Measurements from ENCODE around the gene DPEP3. TPM values are rescaled to one million over a fixed set of nuclear protein-coding genes. Genes with fewer than 3 reads are reported as not detected.
"Not testable (repeated sequence)": the region's sequence is repeated elsewhere in the genome, so short reads cannot be mapped to it uniquely, and the experiment has no call there.

The DPEP3 gene
- total RNA-seq, 8 experiments from 2014 or later: 0.66 TPM; not detected in 7

- H3K4me1 ChIP-seq (replicated peaks in 1 of 2): no peaks in the 10 kb centered on the region
- H3K27ac ChIP-seq: no peak overlapping the region
- ATAC-seq (replicated peaks in 6 of 8): no peak
- in situ Hi-C loops (cut with MboI; ENCODE audit: low pct_unique_long_range_greater_than_20kb in 2 of 9, low sequenced_read_pairs in 9 of 9, unreplicated experiment in 9 of 9): no loop called here
- no peak overlapping the region for H3K4me3 ChIP-seq
- WGBS, 10 experiments: 40 to 90% (median 82%) methylated on average over 1 to 9 of the region's 9 CpGs; no CpG with 5 or more reads in 1 of the 10 experiments
Observed at GRCh38 chr16:68005211-68005610, 24.9 kb upstream of the DPEP3 start.

DNA sequence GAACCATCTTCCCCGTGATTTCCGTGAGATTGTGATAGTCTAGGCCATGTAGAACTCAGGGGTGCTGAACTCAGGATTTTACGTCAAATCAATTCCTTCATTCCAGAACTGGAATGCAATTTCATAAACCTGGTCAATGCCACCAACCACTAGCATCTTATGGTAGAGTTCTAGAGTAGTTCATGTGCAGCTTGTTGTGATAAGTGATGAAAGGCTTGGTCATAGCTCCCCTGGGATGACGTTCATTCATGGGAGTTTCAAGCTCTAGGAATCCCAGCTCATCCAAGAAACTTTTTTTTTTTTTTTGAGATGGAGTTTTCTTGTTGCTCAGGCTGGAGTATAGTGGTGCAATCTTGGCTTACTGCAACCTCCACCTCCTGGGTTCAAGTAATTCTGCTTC is 22.7 kb upstream of the DPEP3 start:
- H3K4me3 ChIP-seq: no peak overlapping the region
- WGBS, 10 experiments: 0 to 100% (median 89%) methylated on average over 1 to 4 of the region's 4 CpGs; no CpG with 5 or more reads in 3 of the 10 experiments
- in situ Hi-C loops (cut with MboI; ENCODE audit: low pct_unique_long_range_greater_than_20kb in 2 of 9, low sequenced_read_pairs in 9 of 9, unreplicated experiment in 9 of 9): no loop called here
- no peak for ATAC-seq (replicated peaks in 6 of 8)
- no peaks in the 10 kb centered on the region for H3K4me1 ChIP-seq (replicated peaks in 1 of 2)
- no peak overlapping the region for H3K27ac ChIP-seq

GRCh38 chr16:68000450-68000849 is 20.2 kb upstream of the DPEP3 start:
- in situ Hi-C loops (cut with MboI; ENCODE audit: low pct_unique_long_range_greater_than_20kb in 2 of 9, low sequenced_read_pairs in 9 of 9, unreplicated experiment in 9 of 9): no loop called here
- no peak overlapping the region for H3K4me3 ChIP-seq
- no peak overlapping the region for H3K27ac ChIP-seq
- 0 to 80% (median 50%) methylated on average over 1 to 2 of the region's 3 CpGs; no CpG with 5 or more reads in 1 of the 10 experiments for WGBS, 10 experiments
- no peak for ATAC-seq (replicated peaks in 6 of 8)
- H3K4me1 ChIP-seq (replicated peaks in 1 of 2): no peaks in the 10 kb centered on the region

- in situ Hi-C loops (cut with MboI; ENCODE audit: low pct_unique_long_range_greater_than_20kb in 2 of 9, low sequenced_read_pairs in 9 of 9, unreplicated experiment in 9 of 9): loop anchor here in 1 of 9 experiments (10.0 kb wide), 1 partner anchor 225 kb away; no protein-coding TSS in a partner anchor
- no peaks in the 10 kb centered on the region for H3K4me1 ChIP-seq (replicated peaks in 1 of 2)
- H3K27ac ChIP-seq: no peak overlapping the region
- no peak for ATAC-seq (replicated peaks in 6 of 8)
- H3K4me3 ChIP-seq: no peak overlapping the region
- WGBS, 10 experiments: 62 to 100% (median 80%) methylated on average over 1 to 2 of the region's 2 CpGs; no CpG with 5 or more reads in 5 of the 10 experiments
Observed at GRCh38 chr16:67999985-68000384, 19.7 kb upstream of the DPEP3 start.

- in situ Hi-C loops (cut with MboI; ENCODE audit: low pct_unique_long_range_greater_than_20kb in 2 of 9, low sequenced_read_pairs in 9 of 9, unreplicated experiment in 9 of 9): loop anchor here in 1 of 9 experiments (10.0 kb wide), 1 partner anchor 226 kb away; no protein-coding TSS in a partner anchor
- WGBS, 10 experiments: 31 to 100% (median 80%) methylated on average over 1 to 13 of the region's 18 CpGs; no CpG with 5 or more reads in 2 of the 10 experiments
Observed at GRCh38 chr16:67998779-67999688, 18.7 kb upstream of the DPEP3 start, which contains the start of gene DPEP2. TSS of gene DPEP2 (minus strand) at chr16:67999484. CDS start at chr16:67993212, 6,272 bp downstream.

DNA sequence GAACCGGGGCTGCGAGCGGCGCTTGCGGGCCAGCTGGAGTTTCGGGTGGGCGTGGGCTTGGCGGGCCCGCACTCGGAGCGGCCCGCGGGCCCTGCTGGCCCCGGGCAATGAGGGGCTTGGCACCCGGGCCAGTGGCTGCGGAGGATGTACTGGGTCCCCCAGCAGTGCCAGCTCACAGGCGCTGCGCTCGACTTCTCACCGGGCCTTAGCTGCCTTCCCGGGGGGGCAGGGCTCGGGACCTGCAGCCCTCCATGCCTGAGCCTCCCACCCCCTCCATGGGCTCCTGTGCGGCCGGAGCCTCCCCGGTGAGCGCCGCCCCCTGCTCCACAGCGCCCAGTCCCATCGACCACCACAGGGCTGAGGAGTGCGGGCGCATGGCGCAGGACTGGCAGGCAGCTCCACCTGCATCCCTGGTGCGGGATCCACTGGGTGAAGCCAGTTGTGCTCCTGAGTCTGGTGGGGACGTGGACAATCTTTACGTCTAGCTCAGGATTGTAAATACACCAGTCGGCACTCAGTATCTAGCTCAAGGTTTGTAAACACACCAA is 18.0 kb upstream of the DPEP3 start:
- 88% methylated on average over 3 of the region's 36 CpGs; no CpG with 5 or more reads in 9 of the 10 experiments for WGBS, 10 experiments
- not testable (repeated sequence) for ATAC-seq (replicated peaks in 6 of 8)

More at GRCh38 chr16:67998779-67999688, 18.7 kb upstream of the DPEP3 start, which contains the start of gene DPEP2:
- ATAC-seq (replicated peaks in 6 of 8); H3K4me1 ChIP-seq (replicated peaks in 1 of 2); H3K27ac ChIP-seq; H3K4me3 ChIP-seq: not testable (repeated sequence)

GRCh38 chr16:67996666-67997065 is 16.4 kb upstream of the DPEP3 start:
- no peak for ATAC-seq (replicated peaks in 6 of 8)
- H3K27ac ChIP-seq: no peak overlapping the region
- H3K4me1 ChIP-seq (replicated peaks in 1 of 2): no peaks in the 10 kb centered on the region
- no peak overlapping the region for H3K4me3 ChIP-seq
- 65 to 100% (median 87%) methylated on average over 1 to 5 of the region's 5 CpGs; no CpG with 5 or more reads in 3 of the 10 experiments for WGBS, 10 experiments
- in situ Hi-C loops (cut with MboI; ENCODE audit: low pct_unique_long_range_greater_than_20kb in 2 of 9, low sequenced_read_pairs in 9 of 9, unreplicated experiment in 9 of 9): loop anchor here in 1 of 9 experiments (10.0 kb wide), 1 partner anchor 228 kb away; no protein-coding TSS in a partner anchor

More for the DNA sequence above, 18.0 kb upstream of the DPEP3 start:
- in situ Hi-C loops (cut with MboI; ENCODE audit: low pct_unique_long_range_greater_than_20kb in 2 of 9, low sequenced_read_pairs in 9 of 9, unreplicated experiment in 9 of 9): loop anchor here in 1 of 9 experiments (10.0 kb wide), 1 partner anchor 226 kb away; no protein-coding TSS in a partner anchor
- not testable (repeated sequence) for H3K27ac ChIP-seq; H3K4me1 ChIP-seq (replicated peaks in 1 of 2); H3K4me3 ChIP-seq

DNA sequence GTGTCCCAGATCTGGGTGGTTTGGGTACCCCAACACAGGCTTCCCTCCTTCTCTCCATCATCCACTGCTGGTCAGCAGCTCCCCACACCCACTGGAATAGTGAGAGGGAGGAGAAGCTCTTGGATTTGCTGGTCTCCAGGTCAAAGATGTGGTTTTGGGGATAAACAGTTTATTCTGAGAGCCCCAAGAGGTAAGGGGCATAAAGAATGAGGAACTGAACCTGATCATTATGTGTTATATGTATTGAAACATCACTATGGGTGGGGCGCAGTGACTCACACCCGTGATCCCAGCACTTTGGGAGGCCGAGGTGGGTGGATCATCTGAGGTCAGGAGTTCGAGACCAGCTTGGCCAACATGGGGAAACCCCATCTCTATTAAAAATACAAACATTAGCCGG is 15.1 kb upstream of the DPEP3 start:
- 54 to 100% (median 88%) methylated on average over 1 to 4 of the region's 5 CpGs; no CpG with 5 or more reads in 5 of the 10 experiments for WGBS, 10 experiments
- in situ Hi-C loops (cut with MboI; ENCODE audit: low pct_unique_long_range_greater_than_20kb in 2 of 9, low sequenced_read_pairs in 9 of 9, unreplicated experiment in 9 of 9): loop anchor here in 1 of 9 experiments (10.0 kb wide), 1 partner anchor 229 kb away; no protein-coding TSS in a partner anchor
- H3K4me1 ChIP-seq (replicated peaks in 1 of 2): no peaks in the 10 kb centered on the region
- no peak overlapping the region for H3K27ac ChIP-seq
- no peak overlapping the region for H3K4me3 ChIP-seq
- ATAC-seq (replicated peaks in 6 of 8): peak in 2 of 8 experiments; percentile 9 to 44

DNA sequence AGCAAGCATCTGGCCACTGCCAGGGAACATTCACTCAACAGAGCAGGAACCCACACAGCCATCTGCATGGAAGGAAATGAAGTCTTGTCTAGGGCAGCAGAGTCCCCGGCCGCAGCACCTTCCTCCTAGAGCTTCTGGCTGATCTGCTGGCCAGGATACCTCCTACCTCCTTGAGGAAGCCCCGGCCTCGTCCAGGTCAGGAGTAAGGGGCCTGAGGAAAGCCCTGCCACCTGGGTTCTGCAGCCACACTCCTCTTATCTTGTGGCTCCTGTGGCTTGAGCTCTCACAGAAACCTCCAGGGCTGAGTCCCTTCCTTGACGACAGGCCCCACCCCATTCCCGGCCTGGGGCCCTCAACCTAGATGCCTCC is 13.7 kb upstream of the DPEP3 start:
- not testable (repeated sequence) for H3K4me3 ChIP-seq; ATAC-seq (replicated peaks in 6 of 8); H3K4me1 ChIP-seq (replicated peaks in 1 of 2); H3K27ac ChIP-seq
- in situ Hi-C loops (cut with MboI; ENCODE audit: low pct_unique_long_range_greater_than_20kb in 2 of 9, low sequenced_read_pairs in 9 of 9, unreplicated experiment in 9 of 9): loop anchor here in 1 of 9 experiments (10.0 kb wide), 1 partner anchor 231 kb away; no protein-coding TSS in a partner anchor
- WGBS, 10 experiments: no CpG with 5 or more reads among the region's 6 CpGs

- Histone ChIP-seq H3K4me3 (no peak overlapping the region), H3K4me1 (replicated peaks in 1 of 2) (no peaks in the 10 kb centered on the region), H3K27ac (no peak overlapping the region)
- no CpG with 5 or more reads among the region's 39 CpGs for WGBS, 10 experiments
- ATAC-seq (replicated peaks in 6 of 8): peak; percentile 85 to 98 (median 94)
- in situ Hi-C loops (cut with MboI; ENCODE audit: low pct_unique_long_range_greater_than_20kb in 2 of 9, low sequenced_read_pairs in 9 of 9, unreplicated experiment in 9 of 9): loop anchor here in 1 of 9 experiments (10.0 kb wide), 1 partner anchor 231 kb away; no protein-coding TSS in a partner anchor
Observed at GRCh38 chr16:67993207-67994039, 13.1 kb upstream of the DPEP3 start.

- no peak overlapping the region for H3K27ac ChIP-seq
- no peaks in the 10 kb centered on the region for H3K4me1 ChIP-seq (replicated peaks in 1 of 2)
- 60 to 100% (median 82%) methylated on average over 2 to 5 of the region's 20 CpGs; no CpG with 5 or more reads in 6 of the 10 experiments for WGBS, 10 experiments
- peak in 2 of 8 experiments; percentile 1 to 17 for ATAC-seq (replicated peaks in 6 of 8)
- no peak overlapping the region for H3K4me3 ChIP-seq
- in situ Hi-C loops (cut with MboI; ENCODE audit: low pct_unique_long_range_greater_than_20kb in 2 of 9, low sequenced_read_pairs in 9 of 9, unreplicated experiment in 9 of 9): loop anchor here in 1 of 9 experiments (10.0 kb wide), 1 partner anchor 232 kb away; no protein-coding TSS in a partner anchor
Observed at GRCh38 chr16:67992661-67993206, 12.4 kb upstream of the DPEP3 start.

DNA sequence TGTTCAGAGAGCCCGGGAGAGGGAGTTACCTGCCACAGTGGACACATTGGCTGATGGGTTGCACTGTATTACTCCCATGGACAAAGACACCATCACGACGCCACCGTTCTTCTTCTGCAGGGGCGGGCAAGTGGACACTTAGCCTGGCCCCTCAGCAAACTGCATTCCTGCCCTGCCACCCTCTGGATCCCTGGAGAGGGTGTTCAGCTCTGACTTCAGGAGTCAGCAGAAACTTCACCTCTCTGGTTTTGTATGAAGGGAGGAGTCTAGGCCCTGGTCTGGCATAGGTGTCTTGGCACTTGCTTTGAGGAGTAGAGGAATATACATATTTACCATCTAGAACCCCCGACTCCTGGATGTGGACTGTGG is 9.7 kb upstream of the DPEP3 start:
- peaks cover 3 to 5% of the 10 kb centered on the region in 2 donors for H3K4me1 ChIP-seq (replicated peaks in 1 of 2)
- no peak overlapping the region for H3K27ac ChIP-seq
- no peak for ATAC-seq (replicated peaks in 6 of 8)
- WGBS, 10 experiments: 60 to 100% (median 75%) methylated on average over 1 to 5 of the region's 6 CpGs; no CpG with 5 or more reads in 4 of the 10 experiments
- in situ Hi-C loops (cut with MboI; ENCODE audit: low pct_unique_long_range_greater_than_20kb in 2 of 9, low sequenced_read_pairs in 9 of 9, unreplicated experiment in 9 of 9): loop anchor here in 1 of 9 experiments (10.0 kb wide), 1 partner anchor 235 kb away; no protein-coding TSS in a partner anchor
- H3K4me3 ChIP-seq: no peak overlapping the region

Data from motor neuron (in vitro differentiated cells).